Naive B cell (primary cell): ENCODE results near the gene RNF43. TPM values are rescaled to one million over a fixed set of nuclear protein-coding genes. Genes with fewer than 3 reads are reported as not detected.
A peak's percentile ranks its signal among the peaks of the same experiment; 100 is the strongest.

Experiments
- ATAC-seq, 2 donors: fragments of 150-1000 bp; cut with Tn5 transposase; 2 replicates each; pipeline ENCODE4 v1.10.0; 2021; ENCODE audit warnings: low read depth in 2 of 2, mild to moderate bottlenecking in 2 of 2, moderate library complexity in 2 of 2
- DNase-seq: peaks from one replicate; pipeline ENCODE4 v3.0.0; 2022
- H3K27ac Mint-ChIP-seq, 6 donors: one replicate each; pipeline ENCODE4 v1.8.0; 2020 to 2022; ENCODE audit warnings: mild to moderate bottlenecking in 6 of 6, mixed read lengths in 6 of 6, moderate library complexity in 5 of 6, inconsistent platforms in 2 of 6
- H3K27me3 Mint-ChIP-seq, 3 donors: one replicate each; pipeline ENCODE4 v1.8.0; 2021 to 2022; ENCODE audit warnings: mixed read lengths in 3 of 3, mild to moderate bottlenecking in 1 of 3
- H3K36me3 Mint-ChIP-seq, 2 donors: one replicate each; pipeline ENCODE4 v1.8.0; 2020 to 2022; ENCODE audit warnings: mixed read lengths in 2 of 2, inconsistent platforms in 1 of 2, mild to moderate bottlenecking in 1 of 2
- H3K4me1 Mint-ChIP-seq, 3 donors: one replicate each; pipeline ENCODE4 v1.8.0; 2020 to 2022; ENCODE audit warnings: mixed read lengths in 3 of 3, inconsistent platforms in 1 of 3, mild to moderate bottlenecking in 1 of 3, moderate library complexity in 1 of 3
- H3K4me3 Mint-ChIP-seq, 8 donors: one replicate each; pipeline ENCODE4 v1.8.0; 2020 to 2022; ENCODE audit warnings: mild to moderate bottlenecking in 8 of 8, mixed read lengths in 8 of 8, moderate library complexity in 8 of 8, inconsistent platforms in 2 of 8
- H3K9me3 Mint-ChIP-seq, 7 donors: one replicate each; pipeline ENCODE4 v1.8.0; 2020 to 2022; ENCODE audit warnings: mixed read lengths in 7 of 7, mild to moderate bottlenecking in 5 of 7, inconsistent platforms in 2 of 7, moderate library complexity in 1 of 7
- polyA plus RNA-seq, 6 donors: library from polyadenylated mRNA; unstranded; fragments of 300-500 nt; fragmentation: Illumina TruSeq; gene quantifications; one replicate each; pipeline ENCODE4 v1.2.3, GENCODE V29; 2021; ENCODE audit warnings: low read depth in 6 of 6

RNF43 gene
- 1 to 10 TPM in 1 of 6 donors, under 1 TPM in 5; 0.28 to 1.2 (median 0.56) TPM for polyA plus RNA-seq

DNA sequence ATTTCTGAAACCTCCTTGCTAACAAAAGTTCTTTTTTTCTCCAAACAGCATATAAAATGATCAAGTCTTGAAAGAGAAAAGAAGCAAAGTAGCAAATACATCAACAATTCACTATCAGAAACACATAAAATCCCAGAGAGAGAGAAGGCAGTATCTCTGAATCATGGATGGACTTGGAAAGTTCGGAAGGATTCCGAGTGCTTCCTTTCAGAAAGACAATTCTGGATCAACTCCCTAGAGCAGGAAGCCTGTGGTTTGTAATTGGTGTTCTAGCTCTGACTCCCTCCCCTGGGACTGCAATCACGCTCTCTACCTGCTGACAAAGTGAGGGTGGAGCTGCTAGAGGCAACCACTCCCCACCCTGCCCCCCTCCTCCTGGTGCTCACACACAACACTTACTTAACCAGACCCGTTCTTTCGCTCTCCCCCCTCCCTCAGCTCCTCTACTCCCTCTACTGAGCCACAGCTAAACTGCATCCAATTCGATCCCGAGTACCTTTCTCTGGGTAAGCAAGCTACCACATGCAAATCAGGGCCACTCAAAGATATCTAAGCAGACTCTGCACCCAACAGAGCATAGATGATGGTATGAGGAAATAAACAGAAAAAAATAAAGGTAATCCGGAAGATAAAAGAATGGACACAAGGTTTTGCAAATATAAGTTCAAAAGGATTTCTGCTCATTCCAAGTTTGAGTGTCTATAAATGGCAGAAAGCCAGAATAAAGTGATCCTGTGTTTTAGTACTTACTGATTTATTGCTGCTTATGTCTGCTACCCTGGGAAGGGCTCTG lies at the start of gene RNF43:
Gene RNF43 (minus strand): TSS at position 235 of the 793 bp plus-strand sequence. CDS start 1,957 bp downstream, outside the sequence.
- peak within 1 kb of the TSS in 5 of 8 donors; percentile 0 to 29 (median 9) for H3K4me3 Mint-ChIP-seq
- no peaks in the 10 kb centered on the region for H3K36me3 Mint-ChIP-seq
- peak within 1 kb of the TSS; percentile 6 to 97 (median 90) for H3K27ac Mint-ChIP-seq
- H3K27me3 Mint-ChIP-seq = no peaks in the 10 kb centered on the region
- ATAC-seq (peak; percentile 94), DNase-seq (peak; percentile 89)
- no peaks in the 10 kb centered on the region for H3K9me3 Mint-ChIP-seq
- H3K4me1 Mint-ChIP-seq = peaks cover 6 to 16% (median 8%) of the 10 kb centered on the region in 3 donors

DNA sequence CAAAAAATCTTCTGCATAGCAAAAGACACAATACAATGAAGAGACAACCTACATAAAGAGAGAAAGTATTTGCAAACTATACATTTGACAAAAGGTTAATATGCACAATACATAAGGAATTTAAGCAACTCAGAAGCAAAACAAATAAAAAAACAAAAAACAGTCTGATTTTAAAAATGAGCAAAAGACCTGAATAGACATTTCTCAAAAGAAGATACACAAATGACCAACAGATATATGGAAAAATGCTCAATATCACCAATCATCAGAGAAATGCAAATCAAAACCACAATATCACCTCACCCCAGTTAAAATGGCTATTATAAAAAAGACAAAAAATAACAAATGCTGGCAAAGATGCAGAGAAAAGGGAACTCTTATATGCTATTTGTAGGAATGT lies 38.2 kb upstream of the RNF43 start:
- peaks cover 8% of the 10 kb centered on the region in 2 donors for H3K36me3 Mint-ChIP-seq
- DNase-seq (no peak), ATAC-seq (no peak)
- peaks cover 0 to 5% (median 0%) of the 10 kb centered on the region in 7 donors for H3K9me3 Mint-ChIP-seq
- no peak overlapping the region for H3K4me3 Mint-ChIP-seq
- H3K27ac Mint-ChIP-seq = peak overlapping the region in 1 of 6 donors; percentile 71
- H3K27me3 Mint-ChIP-seq = no peaks in the 10 kb centered on the region
- H3K4me1 Mint-ChIP-seq = peaks cover 0 to 4% (median 0%) of the 10 kb centered on the region in 3 donors

DNA sequence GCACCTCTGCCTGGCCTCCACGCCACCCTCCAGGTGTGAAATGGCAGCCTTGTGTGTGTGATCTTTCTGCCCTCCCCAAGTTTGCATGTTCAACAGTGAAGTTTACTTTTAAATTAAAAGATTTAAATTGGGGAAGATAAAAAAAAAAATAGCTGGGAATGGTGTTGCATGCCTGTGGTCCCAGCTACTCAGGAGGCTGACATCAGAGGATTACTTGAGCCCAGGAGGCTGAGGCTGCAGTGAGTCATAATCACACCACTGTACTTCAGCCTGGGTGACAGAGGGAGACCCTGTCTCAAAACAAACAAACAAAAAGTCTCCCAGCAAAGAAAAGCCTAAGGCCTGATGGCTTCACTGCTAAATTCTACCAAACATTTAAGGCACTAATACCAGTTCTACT lies 35.4 kb upstream of the RNF43 start:
- Mint-ChIP-seq H3K27me3 (no peaks in the 10 kb centered on the region), H3K27ac (no peak overlapping the region), H3K36me3 (peaks cover 8 to 16% of the 10 kb centered on the region in 2 donors), H3K4me3 (no peak overlapping the region), H3K4me1 (peaks cover 0 to 4% (median 0%) of the 10 kb centered on the region in 3 donors), H3K9me3 (peaks cover 0 to 5% (median 0%) of the 10 kb centered on the region in 7 donors)
- no peak for DNase-seq
- ATAC-seq = no peak

DNA sequence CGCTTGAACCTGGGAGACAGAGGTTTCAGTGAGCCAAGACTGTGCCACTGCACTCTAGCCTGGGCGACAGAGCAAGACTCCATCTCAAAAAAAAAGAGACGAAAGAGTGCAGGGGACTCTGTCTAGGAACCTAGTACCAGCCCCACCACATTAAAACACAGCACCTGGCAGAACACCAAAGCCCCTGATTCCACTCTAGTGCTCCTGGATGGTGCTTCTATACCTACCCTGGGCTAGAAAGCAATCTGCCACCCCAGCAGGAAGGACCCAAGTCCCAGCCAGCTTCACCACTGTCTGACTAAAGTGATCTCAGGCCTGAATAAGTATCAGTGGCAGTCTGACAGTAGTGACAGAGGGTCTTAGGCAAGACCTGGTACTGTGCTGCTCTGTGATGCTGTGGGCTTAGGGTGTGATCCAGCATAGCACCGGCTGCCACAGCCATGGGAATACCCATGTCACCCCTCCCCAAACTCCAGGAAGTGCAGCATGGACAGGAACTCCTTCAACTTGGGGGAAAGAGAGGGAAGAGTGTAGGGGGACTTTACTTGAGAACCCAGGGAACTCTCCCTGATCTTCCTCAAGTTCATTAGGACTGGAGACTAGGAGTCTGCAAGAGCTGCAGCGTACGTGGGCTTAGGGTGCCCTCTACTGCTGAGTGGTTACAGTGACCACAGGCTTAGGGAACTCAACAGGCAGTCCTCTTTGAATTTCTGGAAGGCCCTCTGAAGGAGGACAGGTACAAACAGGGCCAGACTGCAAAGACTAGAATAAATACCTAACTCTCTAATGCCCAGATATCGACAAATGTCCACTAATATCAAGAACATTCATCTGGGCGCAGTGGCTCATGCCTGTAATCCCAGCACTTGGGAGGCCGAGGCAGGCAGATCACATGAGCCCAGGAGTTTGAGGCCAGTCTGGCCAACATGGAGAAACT lies 30.0 kb upstream of the RNF43 start:
- ATAC-seq = peak; percentile 62 to 76
- H3K9me3 Mint-ChIP-seq = no peaks in the 10 kb centered on the region
- H3K36me3 Mint-ChIP-seq = peaks cover 0 to 23% of the 10 kb centered on the region in 2 donors
- peaks cover 0 to 8% (median 0%) of the 10 kb centered on the region in 3 donors for H3K4me1 Mint-ChIP-seq
- DNase-seq = peak; percentile 40
- H3K27ac Mint-ChIP-seq = peak overlapping the region in 1 of 6 donors; percentile 56
- no peaks in the 10 kb centered on the region for H3K27me3 Mint-ChIP-seq
- peak overlapping the region in 1 of 8 donors; percentile 1 for H3K4me3 Mint-ChIP-seq

DNA sequence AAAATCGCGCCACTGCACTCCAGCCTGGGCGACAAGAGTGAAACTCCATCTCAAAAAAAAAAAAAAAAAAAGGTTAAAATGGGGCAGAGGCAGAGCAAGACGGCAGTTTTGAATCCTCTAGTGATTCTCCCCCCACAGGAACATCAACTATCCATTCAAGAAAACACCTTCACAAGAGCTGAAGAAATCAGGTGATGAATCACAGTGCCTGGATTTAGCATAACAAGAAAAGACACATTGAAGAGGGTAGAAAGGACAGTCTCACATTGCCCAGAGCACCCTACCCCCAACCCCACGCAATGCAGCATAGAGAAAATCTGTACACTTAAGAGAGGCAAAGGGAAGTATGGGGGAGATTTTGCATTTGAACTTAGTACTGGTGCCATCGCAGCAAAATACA lies 28.8 kb upstream of the RNF43 start:
- DNase-seq (no peak), ATAC-seq (no peak)
- Mint-ChIP-seq H3K4me1 (peaks cover 0 to 5% (median 0%) of the 10 kb centered on the region in 3 donors), H3K4me3 (no peak overlapping the region), H3K36me3 (peaks cover 0 to 23% of the 10 kb centered on the region in 2 donors), H3K27me3 (no peaks in the 10 kb centered on the region), H3K27ac (no peak overlapping the region), H3K9me3 (no peaks in the 10 kb centered on the region)

DNA sequence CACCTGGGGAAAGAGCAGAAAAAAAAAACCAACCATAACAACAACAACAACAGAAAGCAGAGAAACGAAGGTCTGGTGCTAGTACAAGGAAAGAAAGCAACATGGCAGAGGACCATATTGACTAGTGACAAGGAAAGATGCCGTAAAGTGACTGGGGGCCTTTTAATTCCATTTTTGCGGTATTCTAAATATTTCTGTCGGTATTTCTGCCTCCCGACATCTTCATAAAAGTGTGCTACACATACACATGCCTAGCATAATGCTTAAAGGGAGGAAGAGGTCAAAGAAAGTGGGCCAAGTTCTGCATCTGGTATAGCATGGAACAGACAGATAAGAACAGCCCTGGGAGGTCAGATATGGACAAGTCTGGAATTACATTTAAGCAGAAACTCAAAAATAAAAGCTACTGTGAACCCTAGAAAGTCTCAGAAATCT lies 19.5 kb upstream of the RNF43 start:
- Mint-ChIP-seq H3K4me1 (peaks cover 0 to 3% (median 0%) of the 10 kb centered on the region in 3 donors), H3K27me3 (no peaks in the 10 kb centered on the region), H3K4me3 (no peak overlapping the region), H3K36me3 (peaks cover 19 to 26% of the 10 kb centered on the region in 2 donors), H3K27ac (peak overlapping the region in 1 of 6 donors; percentile 40), H3K9me3 (no peaks in the 10 kb centered on the region)
- DNase-seq (no peak), ATAC-seq (no peak)

DNA sequence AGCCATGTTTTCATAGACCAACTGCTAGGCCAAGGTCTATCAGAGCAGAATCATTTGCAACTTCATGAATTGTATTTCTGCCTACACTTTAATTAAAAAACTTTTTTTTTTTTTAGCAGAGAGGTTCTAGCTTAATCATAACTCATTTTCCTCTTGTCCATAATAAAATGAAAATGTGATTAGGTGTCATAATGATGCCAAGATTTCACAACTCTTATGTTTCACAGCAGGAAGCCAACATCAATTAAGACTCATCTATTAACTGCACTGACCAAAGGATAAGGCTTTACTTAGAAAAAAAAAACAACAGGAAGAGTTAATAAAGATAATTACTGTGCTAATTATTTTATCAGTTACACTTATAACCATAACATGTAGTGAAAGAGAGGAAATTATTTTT lies 18.9 kb upstream of the RNF43 start:
- DNase-seq (no peak), ATAC-seq (no peak)
- no peak overlapping the region for H3K27ac Mint-ChIP-seq
- peaks cover 0 to 3% (median 0%) of the 10 kb centered on the region in 3 donors for H3K4me1 Mint-ChIP-seq
- no peaks in the 10 kb centered on the region for H3K27me3 Mint-ChIP-seq
- no peaks in the 10 kb centered on the region for H3K9me3 Mint-ChIP-seq
- no peak overlapping the region for H3K4me3 Mint-ChIP-seq
- H3K36me3 Mint-ChIP-seq = peaks cover 19 to 26% of the 10 kb centered on the region in 2 donors

DNA sequence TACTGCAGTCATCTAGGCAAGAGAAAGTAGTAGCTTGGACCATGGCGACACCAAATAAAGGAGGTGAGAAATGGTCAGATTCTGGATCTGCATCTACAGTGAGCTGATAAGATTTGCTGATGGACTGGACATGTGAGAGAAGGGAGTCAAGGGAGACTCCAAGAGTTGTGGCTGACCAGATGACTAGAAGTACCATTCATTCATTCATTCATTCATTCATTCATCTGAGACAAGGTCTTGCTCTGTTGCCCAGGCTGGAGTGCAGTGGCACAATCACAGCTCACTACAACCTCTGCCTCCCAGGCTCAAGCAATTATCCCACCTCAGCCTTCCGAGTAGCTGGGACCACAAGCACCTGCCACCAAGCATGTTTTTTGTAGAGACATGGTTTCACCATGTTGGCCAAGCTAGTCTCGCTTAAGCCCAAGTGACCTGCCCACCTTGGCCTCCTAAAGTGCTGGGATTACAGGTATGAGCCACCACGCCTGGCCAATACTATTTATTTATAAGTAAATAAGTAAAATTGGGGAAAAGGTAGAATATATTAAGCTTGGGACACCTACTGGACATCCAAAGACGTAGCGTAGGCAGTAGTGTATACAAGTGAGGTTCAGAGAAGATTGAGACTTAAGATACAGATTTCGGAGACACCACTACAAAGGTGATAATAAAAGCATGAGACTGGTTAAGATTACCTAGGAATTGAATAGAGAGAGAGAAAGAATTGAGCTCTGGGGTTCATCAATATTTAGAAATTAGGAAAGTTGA lies 15.7 kb upstream of the RNF43 start:
- Mint-ChIP-seq H3K4me1 (peaks cover 0 to 5% (median 3%) of the 10 kb centered on the region in 3 donors), H3K36me3 (peaks cover 15 to 26% of the 10 kb centered on the region in 2 donors), H3K27me3 (no peaks in the 10 kb centered on the region), H3K9me3 (no peaks in the 10 kb centered on the region), H3K4me3 (no peak overlapping the region), H3K27ac (no peak overlapping the region)
- DNase-seq = no peak
- ATAC-seq = no peak

DNA sequence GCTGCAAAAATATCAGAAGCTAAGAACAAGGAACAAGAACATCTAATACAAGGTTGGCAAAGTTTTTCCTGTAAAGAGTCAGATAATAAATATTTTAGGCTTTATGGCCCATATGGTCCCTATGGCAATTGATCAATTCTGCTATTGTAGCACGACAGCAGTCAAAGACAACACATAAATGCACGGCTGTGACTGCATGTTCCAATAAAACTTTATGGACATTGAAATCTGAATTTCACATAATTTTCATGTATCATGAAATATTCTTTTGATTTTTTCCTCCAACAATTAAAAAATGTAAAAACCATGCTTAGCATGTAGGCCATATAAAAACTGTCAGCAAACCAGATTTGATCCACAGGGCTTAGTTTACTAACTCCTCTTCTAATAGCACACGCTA lies 10.5 kb upstream of the RNF43 start:
- H3K9me3 Mint-ChIP-seq = no peaks in the 10 kb centered on the region
- DNase-seq (no peak), ATAC-seq (no peak)
- H3K4me1 Mint-ChIP-seq = peaks cover 0 to 5% (median 3%) of the 10 kb centered on the region in 3 donors
- H3K4me3 Mint-ChIP-seq = no peak overlapping the region
- H3K27me3 Mint-ChIP-seq = no peaks in the 10 kb centered on the region
- H3K27ac Mint-ChIP-seq = peak overlapping the region in 1 of 6 donors; percentile 59
- H3K36me3 Mint-ChIP-seq = peaks cover 0 to 5% of the 10 kb centered on the region in 2 donors

DNA sequence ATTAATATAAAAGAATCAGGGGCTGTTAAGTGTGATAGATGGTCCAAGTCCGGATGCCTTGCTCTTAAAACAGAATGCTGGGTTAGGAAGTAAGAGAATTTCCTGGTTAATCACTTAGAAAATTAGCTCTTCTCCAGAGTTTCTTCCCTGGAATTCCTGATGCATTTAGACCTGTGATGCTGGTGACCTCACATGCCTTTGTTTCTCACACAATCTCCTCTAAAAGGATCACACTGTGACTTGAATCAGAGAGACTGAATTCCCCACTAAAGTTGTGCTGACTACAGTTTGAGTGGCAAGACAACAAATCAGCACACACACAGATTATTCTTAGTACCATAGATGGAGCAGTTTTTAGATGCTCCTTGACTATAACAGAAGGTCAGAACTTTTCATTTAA lies 4.4 kb upstream of the RNF43 start:
- no peaks in the 10 kb centered on the region for H3K27me3 Mint-ChIP-seq
- no peak overlapping the region for H3K27ac Mint-ChIP-seq
- H3K4me1 Mint-ChIP-seq = peaks cover 6 to 16% (median 8%) of the 10 kb centered on the region in 3 donors
- H3K36me3 Mint-ChIP-seq = no peaks in the 10 kb centered on the region
- no peaks in the 10 kb centered on the region for H3K9me3 Mint-ChIP-seq
- no peak for ATAC-seq
- no peak overlapping the region for H3K4me3 Mint-ChIP-seq
- no peak for DNase-seq

DNA sequence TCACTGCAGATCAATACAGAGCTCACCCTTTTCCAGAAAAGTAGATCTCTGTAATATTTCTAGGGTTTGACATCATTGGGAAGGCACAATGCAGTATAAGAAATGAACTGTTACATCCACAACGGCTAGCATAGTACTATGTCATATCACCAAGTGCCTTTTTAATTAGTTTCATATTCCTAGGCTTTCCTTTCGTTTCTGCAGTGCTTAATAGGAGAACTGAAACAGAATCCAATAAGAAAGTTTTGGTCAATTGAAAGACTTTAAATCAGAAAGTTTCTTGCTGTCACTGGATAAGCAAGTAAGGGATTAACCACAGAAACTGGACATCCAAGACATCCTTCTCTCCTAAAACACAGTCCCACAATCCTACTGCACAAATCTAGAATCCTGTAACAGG lies 3.5 kb upstream of the RNF43 start:
- DNase-seq (no peak), ATAC-seq (no peak)
- Mint-ChIP-seq H3K27ac (no peak overlapping the region), H3K4me1 (peaks cover 6 to 16% (median 8%) of the 10 kb centered on the region in 3 donors), H3K4me3 (no peak overlapping the region), H3K9me3 (no peaks in the 10 kb centered on the region), H3K36me3 (no peaks in the 10 kb centered on the region), H3K27me3 (no peaks in the 10 kb centered on the region)

DNA sequence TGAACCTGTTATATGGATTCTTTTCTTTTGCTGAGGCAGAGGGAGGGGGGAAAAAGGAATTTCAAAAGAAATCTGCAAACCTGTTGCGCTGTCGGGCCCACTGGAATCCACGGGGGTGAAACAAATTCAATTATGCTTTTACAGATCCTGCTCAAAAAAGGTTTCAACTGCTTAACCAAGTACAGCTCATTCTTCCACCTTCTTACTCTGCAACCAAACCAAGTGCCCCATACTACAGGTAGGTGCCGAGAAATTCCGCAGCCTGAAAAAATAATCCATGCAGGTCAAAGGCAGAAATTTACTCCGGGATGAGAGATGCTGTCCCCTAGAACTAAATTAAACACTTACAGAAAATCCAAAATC lies 416 bp downstream of the RNF43 start:
- DNase-seq (no peak), ATAC-seq (no peak)
- H3K27me3 Mint-ChIP-seq = no peaks in the 10 kb centered on the region
- H3K36me3 Mint-ChIP-seq = no peaks in the 10 kb centered on the region
- H3K27ac Mint-ChIP-seq = peak overlapping the region in 5 of 6 donors; percentile 48 to 97 (median 92)
- H3K4me3 Mint-ChIP-seq = no peak overlapping the region
- no peaks in the 10 kb centered on the region for H3K9me3 Mint-ChIP-seq
- H3K4me1 Mint-ChIP-seq = peaks cover 6 to 16% (median 8%) of the 10 kb centered on the region in 3 donors

DNA sequence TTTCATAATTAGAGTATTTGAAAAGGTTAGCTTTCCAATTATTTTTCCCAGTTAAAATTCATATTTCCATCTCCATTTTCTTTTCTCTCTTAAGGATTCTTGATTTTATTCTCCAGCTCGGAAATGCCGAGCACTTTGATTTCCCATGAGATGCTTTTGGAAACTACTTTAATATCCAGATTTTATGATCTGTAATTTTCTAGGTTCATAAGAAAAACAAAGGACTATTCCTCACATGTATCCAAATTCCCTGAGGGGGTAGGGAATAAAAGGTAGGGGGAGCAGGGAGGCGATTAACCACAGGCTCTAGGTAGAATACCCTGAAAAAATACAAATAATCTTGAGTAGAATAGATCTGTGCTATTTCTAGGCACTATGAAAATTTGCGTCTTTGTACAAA lies 938 bp downstream of the RNF43 start:
- Mint-ChIP-seq H3K4me1 (peaks cover 6 to 16% (median 8%) of the 10 kb centered on the region in 3 donors), H3K36me3 (no peaks in the 10 kb centered on the region), H3K27ac (peak overlapping the region in 3 of 6 donors; percentile 10 to 67 (median 55)), H3K27me3 (no peaks in the 10 kb centered on the region), H3K9me3 (no peaks in the 10 kb centered on the region), H3K4me3 (no peak overlapping the region)
- DNase-seq = no peak
- ATAC-seq = no peak
